HS-27A (cell line): Measurements from ENCODE around the gene ABI1.
A peak's percentile ranks its signal among the peaks of the same experiment; 100 is the strongest.
"Not testable (repeated sequence)": the region's sequence is repeated elsewhere in the genome, so short reads cannot be mapped to it uniquely, and the experiment has no call there.

Experiments used
- DNase-seq: peaks from one replicate; pipeline ENCODE4 v3.0.0-alpha.2; 2012; ENCODE audit warnings: low read depth, missing footprints

The ABI1 gene

GRCh38 chr10:26860443-26861204 is at the start of gene ABI1:
Gene ABI1 (minus strand): TSS chr10:26860958. CDS start chr10:26860863, 95 bp downstream.
- DNase-seq = peak; percentile 86

- DNase-seq = no peak
These were observed 49.0 kb upstream of the ABI1 start for GRCh38 chr10:26909753-26910152.

GRCh38 chr10:26905253-26905781 is 44.6 kb upstream of the ABI1 start:
- DNase-seq = not testable (repeated sequence)

GRCh38 chr10:26903431-26904217 is 42.9 kb upstream of the ABI1 start:
- DNase-seq = no peak

GRCh38 chr10:26892306-26892923 is 31.7 kb upstream of the ABI1 start:
- DNase-seq = not testable (repeated sequence)

GRCh38 chr10:26890956-26891355 is 30.2 kb upstream of the ABI1 start:
- peak; percentile 7 for DNase-seq

GRCh38 chr10:26887611-26888215 is 27.0 kb upstream of the ABI1 start:
- no peak for DNase-seq

- DNase-seq = no peak
These were observed 21.0 kb upstream of the ABI1 start for GRCh38 chr10:26881600-26882331.

- no peak for DNase-seq
These were observed 19.0 kb upstream of the ABI1 start for GRCh38 chr10:26879744-26880143.

GRCh38 chr10:26870766-26871165 is 10.0 kb upstream of the ABI1 start:
- DNase-seq = no peak

GRCh38 chr10:26869528-26869927 is 8.8 kb upstream of the ABI1 start:
- DNase-seq = no peak

GRCh38 chr10:26863351-26864076 is 2.8 kb upstream of the ABI1 start:
- no peak for DNase-seq

- no peak for DNase-seq
These were observed 644 bp upstream of the ABI1 start for GRCh38 chr10:26861205-26861998.

GRCh38 chr10:26860102-26860442 is 686 bp downstream of the ABI1 start:
- peak; percentile 19 for DNase-seq

- DNase-seq = no peak
These were observed 1.3 kb downstream of the ABI1 start for GRCh38 chr10:26859241-26860101.

- DNase-seq = no peak
These were observed 2.1 kb downstream of the ABI1 start for GRCh38 chr10:26858707-26859034.

- no peak for DNase-seq
These were observed 2.6 kb downstream of the ABI1 start for GRCh38 chr10:26857991-26858706.

GRCh38 chr10:26857553-26857952 is 3.2 kb downstream of the ABI1 start:
- not testable (repeated sequence) for DNase-seq

- no peak for DNase-seq
These were observed 5.6 kb downstream of the ABI1 start for GRCh38 chr10:26855186-26855585.
